GM19328 (cell line): ENCODE measurements around the gene ETF1.
A peak's percentile ranks its signal among the peaks of the same experiment; 100 is the strongest.

ENCODE experiments used
- ATAC-seq: cut with Tn5 transposase; IDR thresholded peaks from one replicate; pipeline ENCODE4 v1.9.1; 2021; ENCODE audit warnings: mild to moderate bottlenecking, moderate library complexity; ENCODE audit not compliant: unreplicated experiment

ETF1 gene

DNA sequence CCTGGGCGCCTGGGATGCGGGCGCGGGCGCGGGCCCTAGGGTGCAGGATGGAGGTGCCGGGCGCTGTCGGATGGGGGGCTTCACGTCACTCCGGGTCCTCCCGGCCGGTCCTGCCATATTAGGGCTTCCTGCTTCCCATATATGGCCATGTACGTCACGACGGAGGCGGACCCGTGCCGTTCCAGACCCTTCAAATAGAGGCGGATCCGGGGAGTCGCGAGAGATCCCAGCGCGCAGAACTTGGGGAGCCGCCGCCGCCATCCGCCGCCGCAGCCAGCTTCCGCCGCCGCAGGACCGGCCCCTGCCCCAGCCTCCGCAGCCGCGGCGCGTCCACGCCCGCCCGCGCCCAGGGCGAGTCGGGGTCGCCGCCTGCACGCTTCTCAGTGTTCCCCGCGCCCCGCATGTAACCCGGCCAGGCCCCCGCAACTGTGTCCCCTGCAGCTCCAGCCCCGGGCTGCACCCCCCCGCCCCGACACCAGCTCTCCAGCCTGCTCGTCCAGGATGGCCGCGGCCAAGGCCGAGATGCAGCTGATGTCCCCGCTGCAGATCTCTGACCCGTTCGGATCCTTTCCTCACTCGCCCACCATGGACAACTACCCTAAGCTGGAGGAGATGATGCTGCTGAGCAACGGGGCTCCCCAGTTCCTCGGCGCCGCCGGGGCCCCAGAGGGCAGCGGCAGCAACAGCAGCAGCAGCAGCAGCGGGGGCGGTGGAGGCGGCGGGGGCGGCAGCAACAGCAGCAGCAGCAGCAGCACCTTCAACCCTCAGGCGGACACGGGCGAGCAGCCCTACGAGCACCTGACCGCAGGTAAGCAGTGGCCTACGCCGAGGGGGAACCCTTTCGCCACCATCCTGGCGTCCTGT is 77.5 kb downstream of the ETF1 start, which contains the start of gene EGR1:
EGR1 (plus strand) TSS at position 219 of the 864 bp plus-strand sequence; CDS start at position 502, 283 bp downstream.
- peak; percentile 51 for ATAC-seq

DNA sequence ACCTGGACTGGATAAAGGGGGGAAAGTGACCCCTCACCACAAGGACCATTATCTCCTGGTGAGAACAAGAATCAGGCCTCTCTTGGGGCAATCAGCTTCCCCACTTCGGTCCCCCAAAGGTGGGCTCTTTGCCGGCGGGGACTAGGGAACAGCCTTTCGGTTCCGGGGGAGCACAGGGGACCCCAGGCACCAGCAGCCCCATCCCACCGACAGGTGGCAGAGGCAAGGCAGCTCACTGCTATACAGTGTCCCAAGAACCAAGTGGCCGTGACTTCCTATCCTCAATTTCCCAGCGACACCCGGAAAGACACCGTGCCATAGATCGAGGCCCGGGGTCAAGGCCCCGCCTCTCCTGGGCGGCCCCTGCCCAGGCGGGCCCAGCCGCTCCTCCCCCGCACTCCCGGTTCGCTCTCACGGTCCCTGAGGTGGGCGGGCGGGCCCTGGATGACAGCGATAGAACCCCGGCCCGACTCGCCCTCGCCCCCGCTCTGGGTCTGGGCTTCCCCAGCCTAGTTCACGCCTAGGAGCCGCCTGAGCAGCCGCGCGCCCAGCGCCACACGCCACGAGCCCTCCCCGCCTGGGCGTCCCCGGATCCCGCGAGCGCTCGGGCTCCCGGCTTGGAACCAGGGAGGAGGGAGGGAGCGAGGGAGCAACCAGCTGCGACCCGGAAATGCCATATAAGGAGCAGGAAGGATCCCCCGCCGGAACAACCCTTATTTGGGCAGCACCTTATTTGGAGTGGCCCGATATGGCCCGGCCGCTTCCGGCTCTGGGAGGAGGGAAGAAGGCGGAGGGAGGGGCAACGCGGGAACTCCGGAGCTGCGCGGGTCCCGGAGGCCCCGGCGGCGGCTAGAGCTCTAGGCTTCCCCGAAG is 78.4 kb downstream of the ETF1 start:
- ATAC-seq = peak; percentile 76

DNA sequence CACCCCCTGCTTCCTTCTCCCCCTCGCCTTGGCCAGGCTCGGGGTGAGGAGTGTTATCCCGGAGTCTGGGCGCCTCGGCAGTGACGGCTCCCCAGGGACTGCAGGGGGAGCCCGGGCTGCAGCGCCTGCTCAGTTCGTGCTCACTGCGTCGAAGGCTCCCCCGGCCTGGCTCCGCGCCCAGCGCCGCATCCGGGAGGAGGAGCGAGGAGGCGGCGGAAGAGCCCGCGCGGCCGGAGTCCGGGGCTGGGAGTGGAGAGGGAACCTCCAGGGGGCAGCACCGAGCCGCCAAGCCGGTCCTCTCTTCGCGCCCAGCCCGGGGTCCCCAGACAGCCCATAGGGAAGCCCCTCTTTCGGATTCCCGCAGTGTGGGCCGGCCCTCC is 79.0 kb downstream of the ETF1 start:
- peak; percentile 43 for ATAC-seq

DNA sequence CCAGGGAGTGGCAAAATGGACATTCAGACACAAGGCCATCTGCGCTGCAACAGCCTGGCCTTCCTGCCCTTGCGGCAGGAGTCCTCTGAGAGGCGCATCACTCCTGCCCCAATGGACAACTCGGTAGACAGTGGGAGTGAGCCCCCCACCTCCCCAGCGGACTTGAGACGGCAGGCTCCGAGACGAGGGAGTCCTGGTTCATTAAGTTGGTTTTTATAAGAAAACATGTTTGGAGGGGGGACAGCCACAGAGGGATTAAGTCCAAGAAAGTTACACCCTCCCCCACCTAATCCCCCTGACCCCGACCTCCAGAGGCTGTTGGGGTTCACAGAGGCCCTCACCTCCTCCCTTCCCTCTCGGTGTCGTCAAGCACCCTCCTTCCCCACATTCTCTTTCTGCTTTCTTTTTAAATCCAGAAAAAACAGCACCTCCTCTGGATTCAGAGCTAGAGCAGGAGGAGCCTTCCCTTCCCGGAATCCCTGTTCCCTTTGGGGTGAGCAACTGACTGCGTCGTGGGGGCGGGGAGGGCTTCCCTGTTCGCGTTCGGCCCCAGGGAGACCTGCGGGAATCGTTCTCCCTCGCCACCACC is 79.5 kb downstream of the ETF1 start:
- no peak for ATAC-seq

DNA sequence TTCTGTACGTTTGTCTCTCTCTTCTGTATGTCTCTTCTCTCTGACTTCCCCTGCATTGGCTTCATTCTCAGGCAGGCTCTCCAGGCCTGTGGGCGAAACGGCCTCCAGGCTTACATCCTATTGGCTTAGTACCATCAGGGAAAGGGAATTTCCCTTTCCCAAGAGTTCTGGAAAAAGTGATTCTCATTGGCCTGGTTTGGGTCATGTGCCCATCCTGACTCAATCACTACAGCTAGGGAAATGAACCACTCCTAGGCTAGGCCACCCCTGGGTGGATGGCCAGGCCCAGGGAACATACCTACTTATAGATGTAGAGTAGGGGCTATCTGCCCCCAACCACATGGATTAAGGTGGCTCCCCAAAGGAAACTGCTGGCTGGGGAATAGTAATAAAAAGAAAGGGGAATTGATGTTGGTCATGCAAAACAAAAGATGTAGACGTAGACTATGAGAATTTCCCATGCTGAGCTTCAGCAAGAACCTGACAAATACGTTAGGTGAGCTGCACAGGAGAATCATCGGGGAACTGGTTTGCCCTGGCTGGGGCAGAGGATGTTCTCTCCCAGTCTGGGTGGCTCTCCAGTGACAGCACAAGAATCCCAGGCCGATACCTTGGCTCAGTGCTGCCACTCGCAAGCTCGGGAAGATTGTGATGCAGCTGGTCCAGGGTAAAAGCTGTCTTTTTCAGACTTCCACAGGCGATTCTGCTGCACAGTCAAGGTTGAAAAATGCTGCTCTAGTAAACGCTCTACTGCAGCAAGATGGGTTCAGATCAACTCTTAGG is 81.5 kb downstream of the ETF1 start:
- ATAC-seq = no peak

DNA sequence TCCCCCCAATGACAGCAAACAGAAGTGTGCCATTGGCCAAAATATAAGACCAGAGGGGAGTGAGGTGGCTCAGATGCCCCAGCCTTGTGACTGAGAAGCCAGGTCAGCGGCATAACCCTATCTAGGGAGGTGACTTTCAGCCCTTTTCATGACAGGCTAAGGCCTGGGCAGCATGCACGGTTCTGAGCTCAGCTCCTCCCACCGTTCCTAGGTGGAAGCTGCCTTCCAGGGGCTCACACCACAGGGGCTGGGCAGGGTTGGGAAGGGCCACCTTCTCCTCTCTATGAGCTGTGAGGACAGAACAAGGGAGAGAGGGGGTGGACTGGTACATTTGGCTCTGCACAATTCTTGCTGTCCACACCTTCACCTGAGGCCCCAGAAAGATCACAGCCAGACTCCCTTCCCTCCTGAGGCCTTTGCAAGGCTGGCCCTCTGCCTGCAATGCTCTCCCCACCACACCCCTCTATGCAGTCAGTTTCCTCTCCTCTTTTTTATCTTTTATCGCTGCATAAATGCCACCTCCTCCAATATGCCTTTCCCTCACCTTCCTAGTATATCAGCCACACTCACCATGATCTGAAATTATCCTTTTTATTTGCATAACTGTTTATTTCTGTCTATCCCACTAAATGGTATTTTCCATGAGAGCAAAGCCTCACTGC is 82.9 kb downstream of the ETF1 start:
- ATAC-seq = no peak

DNA sequence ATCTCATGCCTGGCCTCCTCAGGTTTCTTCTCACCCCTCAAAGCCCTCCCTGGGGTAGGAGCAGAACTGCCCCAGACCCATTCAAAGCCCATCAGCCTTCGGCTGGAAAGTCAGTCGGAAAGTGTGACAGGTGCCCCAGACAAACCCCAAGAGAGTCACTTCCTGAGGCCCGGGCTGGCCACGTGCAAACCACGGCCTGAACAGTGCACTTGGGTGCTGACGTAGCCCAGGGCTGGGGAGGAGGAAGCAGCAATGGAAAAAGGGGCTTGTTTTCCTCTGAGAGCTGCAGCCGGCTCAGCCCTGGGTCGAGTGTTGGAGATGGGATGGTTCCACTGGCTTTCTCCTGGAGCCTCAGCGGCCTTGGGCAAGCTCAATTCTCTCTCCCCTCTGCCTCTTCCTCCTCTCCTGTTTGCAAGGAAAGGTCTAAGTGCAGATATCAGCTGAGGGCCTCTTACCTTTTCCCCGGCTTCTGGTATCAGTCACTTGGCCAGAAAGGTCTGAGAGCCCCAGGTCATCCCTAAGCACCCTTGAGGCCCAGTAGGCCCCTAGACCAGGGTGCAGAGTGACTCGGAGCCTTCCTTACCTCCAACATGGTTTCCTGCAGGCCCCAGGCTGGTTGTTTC is 83.6 kb downstream of the ETF1 start:
- ATAC-seq = no peak

DNA sequence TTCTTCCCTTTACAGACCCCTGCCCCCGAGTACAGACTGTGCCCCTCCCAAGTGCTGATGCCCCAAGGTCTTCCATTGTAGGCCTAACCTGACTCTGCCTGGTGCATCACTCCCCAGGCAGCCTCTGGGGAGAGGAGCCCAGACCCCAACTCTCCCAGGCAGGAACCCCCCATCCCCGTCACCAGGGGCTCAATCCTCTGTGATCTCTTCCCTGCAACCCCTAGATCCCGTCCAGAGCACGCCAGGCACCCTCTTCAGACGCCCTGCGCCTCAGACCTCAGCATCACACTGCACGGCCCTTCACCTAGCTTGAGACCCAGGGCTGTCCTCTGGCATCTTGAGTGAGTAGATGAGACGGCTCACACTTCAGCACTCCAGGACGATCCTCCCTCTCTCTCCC is 84.2 kb downstream of the ETF1 start:
- no peak for ATAC-seq

DNA sequence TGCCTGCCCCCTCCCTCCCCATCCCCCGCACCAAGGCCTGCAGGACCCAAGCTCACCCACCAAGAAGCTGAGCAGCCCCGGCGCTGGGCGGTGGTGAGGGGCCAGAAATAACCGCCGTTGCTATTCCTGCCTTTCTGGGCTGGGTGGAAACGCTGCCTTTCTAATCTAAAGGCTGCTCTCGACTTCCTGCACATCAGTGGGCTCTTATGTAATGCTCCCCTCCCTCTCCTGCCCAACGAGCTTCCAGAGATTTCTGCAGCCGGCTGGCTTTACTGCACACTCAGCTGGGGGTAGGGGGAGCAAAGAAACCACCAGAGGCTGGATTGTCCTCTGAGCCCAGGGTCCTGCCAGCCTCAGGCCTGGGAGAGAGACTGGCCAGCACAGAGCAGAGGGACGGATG is 84.7 kb downstream of the ETF1 start:
- no peak for ATAC-seq

DNA sequence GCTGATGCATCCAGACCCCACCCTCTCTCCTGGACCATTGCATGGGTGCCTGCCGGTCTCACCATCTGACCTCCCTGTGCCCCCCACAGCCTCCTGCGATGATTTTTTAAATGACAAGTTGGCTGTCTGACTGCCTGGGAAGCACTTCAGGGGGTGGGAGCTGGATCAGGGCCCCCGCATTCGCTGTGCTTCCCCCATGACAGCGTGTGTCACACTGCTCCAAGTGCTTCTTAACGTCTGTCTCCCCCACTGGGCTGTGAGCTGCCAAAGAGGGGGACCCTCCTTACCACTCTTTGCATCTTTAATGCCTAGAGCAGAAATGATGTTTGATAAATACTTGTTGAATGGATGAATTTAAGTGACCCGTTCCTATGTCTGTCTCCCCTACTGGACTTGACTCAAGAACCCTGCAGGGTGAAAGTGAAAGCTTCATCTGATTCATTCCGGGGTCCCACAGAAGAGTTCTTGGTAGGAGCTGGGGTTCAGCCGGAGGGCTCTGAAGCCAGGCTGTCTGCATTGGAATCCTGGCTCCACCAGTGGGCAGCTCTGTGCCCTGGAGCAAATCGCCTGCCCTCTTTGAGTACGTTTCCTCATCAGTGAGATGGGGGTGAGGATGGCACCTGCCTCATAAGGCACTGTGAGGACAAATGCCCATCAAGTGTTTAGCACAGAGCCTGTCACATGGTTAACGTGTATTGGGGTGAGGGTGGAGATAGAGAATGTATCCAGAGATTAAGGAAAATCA is 85.3 kb downstream of the ETF1 start:
- ATAC-seq = no peak
